ENCODE results near the gene CD22. TPM values are rescaled to one million over a fixed set of nuclear protein-coding genes. Genes with fewer than 3 reads are reported as not detected.

Gene CD22
- total and polyA plus RNA-seq, 2 of the 13 experiments (the other 11 are each of a cell fraction or from before 2014, with no cell fraction given), result 0.71 to 1.7 TPM

DNA sequence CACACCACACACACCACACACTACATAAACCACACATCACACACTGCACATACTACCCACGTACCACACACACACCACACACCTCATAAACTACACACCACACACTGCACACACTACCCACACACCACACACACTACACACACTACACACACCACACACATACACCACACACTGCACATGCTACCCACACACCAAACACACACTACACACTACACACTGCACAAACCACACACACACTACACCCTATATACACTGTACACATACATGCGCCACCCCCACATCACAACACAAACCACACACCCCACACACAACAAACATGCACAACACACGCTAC, 31.5 kb upstream of the CD22 start:
- peaks cover 36% of the 10 kb centered on the region for H3K4me1 ChIP-seq (ENCODE audit: insufficient read depth, low read length)
- POLR2A ChIA-PET, result no interaction called here
- H3K9me3 ChIP-seq (ENCODE audit: low read length), result no peaks in the 10 kb centered on the region
- no TSS peak for BruUV-seq (replicated peaks)
- no peak overlapping the region for H3K4me2 ChIP-seq (ENCODE audit: low read depth, low read length)
- H3K27ac ChIP-seq (ENCODE audit: extremely low read length, insufficient read depth, low read length), result no peak overlapping the region
- 79% methylated on average over 3 of the region's 3 CpGs for WGBS (ENCODE audit: low lambda C conversion rate)
- TF ChIP-seq MEF2D (CRISPR knock-in tag; IDR thresholded peaks at IDR 0.05) (no peak), ARID2 (CRISPR knock-in tag; IDR thresholded peaks at IDR 0.05; ENCODE audit: borderline replicate concordance) (no peak), ZNF772 (CRISPR knock-in tag; IDR thresholded peaks at IDR 0.05) (no peak), SMARCE1 (IDR thresholded peaks at IDR 0.05; ENCODE audit: borderline replicate concordance) (no peak), ZNF646 (CRISPR knock-in tag; IDR thresholded peaks at IDR 0.05) (peak; percentile 87; the same call in 1 of the 2 replicates), ZBTB46 (CRISPR knock-in tag; IDR thresholded peaks at IDR 0.05; ENCODE audit: borderline replicate concordance) (no peak)
- H3K27me3 ChIP-seq (ENCODE audit: control insufficient read depth in 1 of 2, insufficient read depth in 2 of 2, low read length in 2 of 2), result peaks cover 6 to 26% of the 10 kb centered on the region in 2 experiments
- ATAC-seq, result no peak
- no peak overlapping the region for H3K4me3 ChIP-seq (replicated peaks in 1 of 3; ENCODE audit: insufficient read depth in 1 of 3, low read depth in 2 of 3, low read length in 3 of 3)
- CTCF ChIA-PET (ENCODE audit: low intra/inter-chr PET ratio, low total read pairs), result no interaction called here
- no peak overlapping the region for H3K9ac ChIP-seq (ENCODE audit: insufficient read depth, low read depth, low read length)
- no peak overlapping the region for H2AFZ ChIP-seq (ENCODE audit: low read length)
- no peaks in the 10 kb centered on the region for H3K79me2 ChIP-seq (ENCODE audit: insufficient read depth, low read length)
- in situ Hi-C loops (cut with HindIII; ENCODE audit: extremely low pct_ligation_motif_present, low pct_unique_long_range_greater_than_20kb) (no loop called here), intact Hi-C loops (cut with micrococcal nuclease; ENCODE audit: unreplicated experiment) (no loop called here)
- H4K20me1 ChIP-seq (ENCODE audit: insufficient read depth, low read length), result no peaks in the 10 kb centered on the region
- no peak for DNase-seq (ENCODE audit: low spot score)
- no peak for FAIRE-seq
- no peaks in the 10 kb centered on the region for H3K36me3 ChIP-seq (replicated peaks in 1 of 2; ENCODE audit: control insufficient read depth in 1 of 2, insufficient read depth in 2 of 2, low read length in 2 of 2)

All from HepG2 (cell line).